Panc1 (cell line): ENCODE results near the gene DNM3. TPM values are rescaled to one million over a fixed set of nuclear protein-coding genes. Genes with fewer than 3 reads are reported as not detected.
A peak's percentile ranks its signal among the peaks of the same experiment; 100 is the strongest.

Experiments
- ATAC-seq: fragments of 200-7000 bp; cut with Tn5 transposase; 2 replicates; pipeline ENCODE4 v1.9.1; 2020; ENCODE audit warnings: mild to moderate bottlenecking, moderate library complexity
- BruUV-seq: library from RNA; stranded (reverse); fragments of 400-500 nt; replicated peaks from 2 replicates; lab custom pipeline; 2021; lab: Mats Ljungman, UMichigan
- CTCF ChIA-PET: fragments of 300-600 bp; sonication (Branson Sonifier 250); formaldehyde crosslinking; loops from one replicate; lab custom pipeline; 2022; ENCODE audit warnings: antibody characterized with exemption; lab: Charles Lee
- POLR2A ChIA-PET: fragments of 300-600 bp; sonication (Branson Sonifier 250); formaldehyde crosslinking; loops from one replicate; lab custom pipeline; 2022; ENCODE audit warnings: antibody characterized with exemption; lab: Charles Lee
- DNase-seq: peaks from one replicate; pipeline ENCODE4 v3.0.0-alpha.2; 2010; ENCODE audit warnings: low read depth, low spot score
- H3K27ac ChIP-seq: 2 replicates; pipeline ENCODE4 v1.5.1; 2011; ENCODE audit warnings: mild to moderate bottlenecking, low read length, inconsistent platforms
- H3K27me3 ChIP-seq: fragments of 200-500 bp; sonication (Bioruptor generic); 2 replicates; pipeline ENCODE4 v1.6.0; 2014; ENCODE audit warnings: low read length, inconsistent platforms; ENCODE audit not compliant: control insufficient read depth, insufficient read depth
- H3K36me3 ChIP-seq: fragments of 200-500 bp; sonication (Bioruptor generic); 2 replicates; pipeline ENCODE4 v1.5.1; 2014; ENCODE audit warnings: inconsistent platforms, mild to moderate bottlenecking, low read length, moderate library complexity; ENCODE audit not compliant: control insufficient read depth, insufficient read depth
- H3K4me1 ChIP-seq: 2 replicates; pipeline ENCODE4 v1.5.1; 2011; ENCODE audit warnings: inconsistent platforms, mild to moderate bottlenecking, low read length, moderate library complexity; ENCODE audit not compliant: control insufficient read depth, insufficient read depth
- H3K4me3 ChIP-seq, 2 experiments: 2 replicates each; pipeline ENCODE4 v1.5.1; 2011 to 2012; ENCODE audit warnings: low read depth in 2 of 2, low read length in 2 of 2, mild to moderate bottlenecking in 2 of 2, inconsistent platforms in 1 of 2, moderate library complexity in 1 of 2
- H3K9me3 ChIP-seq: fragments of 200-500 bp; sonication (Bioruptor generic); 2 replicates; pipeline ENCODE4 v1.5.1; 2014; ENCODE audit warnings: low read depth, mild to moderate bottlenecking, inconsistent platforms, low read length, moderate library complexity; ENCODE audit not compliant: control insufficient read depth, insufficient read depth
- CTCF ChIP-seq: fragments of 450-650 bp; IDR thresholded peaks from 2 replicates; pipeline ENCODE4 v1.5.1; 2017; ENCODE audit warnings: mild to moderate bottlenecking
- POLR2AphosphoS5 ChIP-seq: IDR thresholded peaks from 2 replicates; pipeline ENCODE4 v1.6.1; 2012; ENCODE audit warnings: mild to moderate bottlenecking, low read depth, low read length, moderate library complexity
- REST ChIP-seq, 2 experiments: IDR thresholded peaks; 2 replicates each; pipeline ENCODE4 v1.6.1; 2011 to 2012; ENCODE audit warnings: low read depth in 2 of 2, control low read depth in 1 of 2, low read length in 1 of 2, mild to moderate bottlenecking in 1 of 2, moderate library complexity in 1 of 2; ENCODE audit not compliant: insufficient read depth in 1 of 2
- SIN3A ChIP-seq: IDR thresholded peaks from 2 replicates; pipeline ENCODE4 v1.6.1; 2012; ENCODE audit warnings: low read depth, mild to moderate bottlenecking, low read length, moderate library complexity, borderline replicate concordance; ENCODE audit not compliant: insufficient read depth
- TCF7L2 ChIP-seq: IDR thresholded peaks from 2 replicates; pipeline ENCODE4 v1.6.1; 2011; ENCODE audit warnings: mild to moderate bottlenecking, low read depth, low read length, inconsistent platforms
- in situ Hi-C: cut with HindIII; loops from 2 replicates; pipeline ENCODE4 v1.10.0; 2016; ENCODE audit warnings: low sequenced_read_pairs, low pct_unique_long_range_greater_than_20kb
- intact Hi-C: fragments of 100-400 bp; cut with micrococcal nuclease; formaldehyde crosslinking; loops from one replicate; pipeline ENCODE4 v1.10.0; 2022; ENCODE audit not compliant: unreplicated experiment
- total RNA-seq: library from RNA; stranded (reverse); gene quantifications from one replicate; pipeline ENCODE4 v1.2.1, GENCODE V29; 2021; ENCODE audit not compliant: unreplicated experiment

Gene DNM3
- total RNA-seq, 1 experiment from 2014 or later = 0.46 TPM

- ChIA-PET CTCF (no interaction called here), POLR2A (no interaction called here)
- Histone ChIP-seq H3K4me1 (peaks cover 8% of the 10 kb centered on the region; the same call in 1 of the 2 replicates), H3K9me3 (no peaks in the 10 kb centered on the region), H3K36me3 (no peaks in the 10 kb centered on the region), H3K27me3 (no peaks in the 10 kb centered on the region), H3K27ac (peak overlapping the region; percentile 79; the same call in 1 of the 2 replicates), H3K4me3 (no peak overlapping the region)
- no TSS peak for BruUV-seq
- in situ Hi-C loops (no loop called here), intact Hi-C loops (no loop called here)
- no peak for DNase-seq
- no peak for TF ChIP-seq TCF7L2
- no peak for TF ChIP-seq SIN3A
- no peak for TF ChIP-seq CTCF
- TF ChIP-seq REST (IDR thresholded peaks at IDR 0.05; ENCODE audit: insufficient read depth in 1 of 2, low read depth in 2 of 2, low read length in 1 of 2) = no peak
- TF ChIP-seq POLR2AphosphoS5 = no peak
- no peak for ATAC-seq
Observed at GRCh38 chr1:172298141-172298540, 456.8 kb downstream of the DNM3 start.

GRCh38 chr1:172298911-172299310 is 457.6 kb downstream of the DNM3 start:
- intact Hi-C loops (no loop called here), in situ Hi-C loops (no loop called here)
- ATAC-seq = no peak
- POLR2A ChIA-PET = no interaction called here
- H3K4me3 ChIP-seq = no peak overlapping the region
- DNase-seq = no peak
- H3K36me3 ChIP-seq = no peaks in the 10 kb centered on the region
- peak overlapping the region; percentile 79; the same call in 1 of the 2 replicates for H3K27ac ChIP-seq
- H3K4me1 ChIP-seq = 0 out of 2 replicates have a peak, but pooled peaks cover 2% of the 10 kb centered on the region
- no peaks in the 10 kb centered on the region for H3K9me3 ChIP-seq
- no peaks in the 10 kb centered on the region for H3K27me3 ChIP-seq
- CTCF ChIA-PET = no interaction called here
- no peak for TF ChIP-seq POLR2AphosphoS5
- TF ChIP-seq TCF7L2 = no peak
- TF ChIP-seq CTCF = no peak
- no TSS peak for BruUV-seq
